NCI-H2107 treated with DMSO at 0.1 percent for 48 hours (cell line): ENCODE measurements around the gene DIS3L2.
"Not testable (repeated sequence)": the region's sequence is repeated elsewhere in the genome, so short reads cannot be mapped to it uniquely, and the experiment has no call there.

Source experiments
- DNase-seq: peaks from one replicate; lab custom pipeline; 2025; ENCODE audit not compliant: unreplicated experiment; lab: John Stamatoyannopoulos, UW

Gene DIS3L2

GRCh38 chr2:231928901-231929725, 32.4 kb upstream of the DIS3L2 start:
- DNase-seq: no peak

- DNase-seq: no peak
Observed at GRCh38 chr2:231929961-231930592, 31.4 kb upstream of the DIS3L2 start.

DNA sequence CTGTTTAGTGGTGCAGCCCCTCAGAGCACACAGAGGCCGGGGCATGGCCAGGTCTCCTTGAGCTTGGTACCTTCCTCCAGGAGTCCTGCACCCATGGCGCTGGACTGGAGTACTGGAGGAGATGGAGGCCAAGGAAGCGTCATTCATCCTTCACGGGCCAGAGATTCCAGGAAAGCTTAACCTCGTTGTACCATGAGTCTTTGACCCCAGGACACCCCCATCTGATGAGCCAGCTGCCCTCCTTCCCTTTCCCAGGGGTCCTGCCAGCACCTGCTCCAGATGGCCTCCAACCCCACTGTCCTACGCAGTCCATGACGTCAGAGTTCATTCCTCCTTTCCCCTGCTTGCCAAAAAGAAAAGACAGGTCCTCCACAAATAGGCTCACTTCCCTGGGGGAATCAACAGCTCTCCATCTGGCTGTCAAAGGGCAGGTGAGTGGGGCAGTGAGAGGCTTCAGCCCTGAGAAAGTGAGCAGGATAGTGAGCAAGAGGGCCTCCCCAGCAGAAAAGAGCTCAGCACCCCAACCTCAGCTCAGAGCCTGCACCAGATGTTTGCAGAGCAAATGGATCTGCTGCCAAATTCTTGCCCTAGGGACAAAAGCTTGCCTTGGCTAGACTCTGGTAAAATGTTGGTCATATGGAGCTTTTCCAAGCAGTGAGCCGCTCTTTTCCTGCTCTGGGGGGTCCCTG, 30.8 kb upstream of the DIS3L2 start:
- no peak for DNase-seq

GRCh38 chr2:231931481-231931915, 30.0 kb upstream of the DIS3L2 start:
- no peak for DNase-seq

- no peak for DNase-seq
Observed at GRCh38 chr2:231932711-231932970, 28.9 kb upstream of the DIS3L2 start.

GRCh38 chr2:231932985-231933915, 28.3 kb upstream of the DIS3L2 start:
- DNase-seq: no peak

- DNase-seq: peak; percentile 10
Observed at GRCh38 chr2:231933916-231934401, 27.6 kb upstream of the DIS3L2 start.

DNA sequence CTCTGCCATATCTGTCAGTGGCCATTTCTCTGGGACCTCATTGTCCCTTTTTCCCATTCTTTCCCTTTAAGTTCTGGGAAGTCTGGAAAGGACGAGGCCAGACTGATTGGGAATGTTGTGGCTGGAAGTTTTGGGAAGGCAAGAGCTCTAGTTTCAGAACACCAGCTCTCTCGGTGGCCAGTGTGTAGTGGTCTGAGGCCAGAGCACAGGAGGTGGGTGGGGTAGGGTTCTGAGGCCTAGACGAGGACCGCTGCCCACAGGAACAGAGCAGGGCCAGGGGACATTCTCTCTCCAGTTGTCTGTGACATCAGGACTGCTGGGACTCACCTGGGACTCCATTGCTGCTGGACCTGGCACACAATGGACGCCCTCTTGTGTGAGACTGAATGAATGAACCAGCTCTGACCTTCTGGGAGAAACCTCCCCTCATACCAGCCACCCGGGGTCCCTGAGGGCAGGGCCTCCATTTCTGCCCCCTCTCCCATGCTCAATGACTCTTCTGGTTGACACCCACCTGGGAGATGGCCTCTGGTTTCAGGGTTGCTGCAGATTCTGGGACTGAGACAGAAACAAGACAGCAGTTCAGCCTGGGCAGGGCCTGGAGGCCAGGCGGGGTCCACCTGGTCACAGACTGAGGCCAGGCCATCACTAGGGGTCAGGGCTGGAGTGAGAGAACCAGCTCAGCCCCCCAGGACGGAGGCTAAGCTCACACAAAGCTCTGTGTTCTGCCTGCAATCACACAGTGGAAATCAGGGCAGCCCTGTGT, 26.9 kb upstream of the DIS3L2 start:
- DNase-seq: no peak

DNA sequence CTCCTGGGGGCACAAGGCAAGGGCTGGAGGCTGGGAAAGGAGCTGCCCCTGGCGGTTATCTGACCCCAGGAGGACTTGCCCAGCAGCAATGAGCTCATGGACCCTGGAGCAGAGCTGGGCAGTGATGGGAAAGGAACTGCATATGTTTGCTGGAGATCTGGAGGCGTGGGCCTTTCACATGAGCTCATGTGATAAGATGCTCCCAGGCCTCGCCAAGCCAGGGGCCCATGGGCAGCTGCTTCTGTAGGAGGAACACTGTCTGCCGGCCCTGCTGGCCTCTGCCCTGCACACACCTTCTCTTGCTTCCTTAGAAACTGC, 26.3 kb upstream of the DIS3L2 start:
- no peak for DNase-seq

DNA sequence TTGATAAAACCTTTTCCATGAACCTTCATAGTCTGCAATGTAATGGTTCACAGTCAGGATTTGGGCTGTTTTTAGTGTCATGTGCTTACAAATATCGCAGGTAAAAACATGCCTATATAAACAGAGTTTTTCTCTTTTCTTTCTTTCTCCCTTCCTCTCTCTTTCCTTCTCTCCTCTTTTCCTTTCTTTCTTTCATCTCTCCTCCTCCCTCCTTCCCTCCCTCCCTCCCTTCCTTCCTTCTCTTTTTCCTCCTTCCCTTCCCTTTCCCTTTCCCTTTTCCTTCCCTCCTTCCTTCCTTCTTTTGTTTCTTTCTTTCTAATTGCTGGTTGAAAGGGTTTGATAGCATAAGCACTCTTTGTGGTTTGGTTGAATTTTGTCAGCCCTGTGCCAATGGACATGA, 25.7 kb upstream of the DIS3L2 start:
- no peak for DNase-seq

GRCh38 chr2:231936491-231936890, 25.0 kb upstream of the DIS3L2 start:
- DNase-seq: no peak

GRCh38 chr2:231937057-231937456, 24.5 kb upstream of the DIS3L2 start:
- DNase-seq: no peak

GRCh38 chr2:231939022-231939421, 22.5 kb upstream of the DIS3L2 start:
- no peak for DNase-seq

DNA sequence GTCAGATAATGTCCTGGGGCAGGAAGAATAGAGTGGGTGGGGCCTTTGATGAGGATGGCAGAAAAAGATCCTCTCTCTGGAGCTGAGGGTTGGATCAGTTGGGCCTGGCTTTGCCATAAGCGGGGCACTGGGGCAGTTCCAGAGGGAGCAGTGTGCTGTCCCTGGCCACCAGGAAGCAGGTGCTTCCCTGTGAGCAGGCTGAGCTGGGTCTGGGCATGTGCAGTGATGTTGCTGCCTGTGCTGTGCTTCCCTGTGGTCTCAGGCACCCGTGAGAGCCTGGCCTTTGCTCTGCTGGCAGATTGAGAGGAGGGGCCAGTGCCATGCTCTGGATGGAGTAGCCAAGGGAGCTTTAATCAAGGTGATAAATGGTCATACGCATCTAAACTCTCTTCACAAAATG, 20.7 kb upstream of the DIS3L2 start:
- DNase-seq: no peak

DNA sequence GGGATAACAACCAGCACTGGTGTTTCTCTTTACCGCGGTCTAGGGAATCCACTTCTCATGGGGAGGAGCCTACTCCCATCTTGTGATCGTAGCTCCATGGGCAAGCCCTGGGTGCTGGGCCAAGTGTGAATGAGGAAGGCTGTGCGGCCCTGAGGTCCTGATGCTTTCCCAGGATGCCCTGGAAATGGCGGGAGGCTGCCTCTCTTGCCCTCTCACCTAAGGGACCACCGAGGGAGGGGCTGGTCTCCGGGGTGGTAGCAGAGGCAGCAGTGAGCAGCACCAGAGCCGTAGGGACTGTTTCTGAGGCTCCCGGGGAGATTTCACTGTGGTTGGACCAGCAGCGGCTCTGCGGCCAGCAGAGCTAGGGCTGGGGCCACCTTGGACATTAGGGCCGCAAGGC, 19.8 kb upstream of the DIS3L2 start:
- DNase-seq: no peak

DNA sequence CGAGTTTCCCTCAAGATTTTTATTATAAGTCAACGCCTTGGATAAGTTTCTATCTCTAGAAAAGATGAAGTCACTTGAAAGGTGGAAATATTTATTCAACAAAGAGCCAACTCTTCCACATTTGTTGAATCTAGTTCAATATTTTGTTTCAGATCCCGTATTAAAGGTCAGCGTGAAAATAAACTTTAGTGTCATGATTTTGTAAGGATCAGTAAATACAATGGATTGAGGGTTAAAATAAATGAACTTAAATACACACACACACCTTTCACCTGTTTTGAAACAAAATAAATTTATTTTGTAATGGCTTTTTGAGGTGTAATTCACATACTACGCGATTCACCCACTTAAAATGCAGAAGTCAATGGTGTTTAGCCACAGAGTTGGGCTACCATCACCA, 19.3 kb upstream of the DIS3L2 start:
- DNase-seq: no peak

- no peak for DNase-seq
Observed at GRCh38 chr2:231946241-231946814, 15.2 kb upstream of the DIS3L2 start.

DNA sequence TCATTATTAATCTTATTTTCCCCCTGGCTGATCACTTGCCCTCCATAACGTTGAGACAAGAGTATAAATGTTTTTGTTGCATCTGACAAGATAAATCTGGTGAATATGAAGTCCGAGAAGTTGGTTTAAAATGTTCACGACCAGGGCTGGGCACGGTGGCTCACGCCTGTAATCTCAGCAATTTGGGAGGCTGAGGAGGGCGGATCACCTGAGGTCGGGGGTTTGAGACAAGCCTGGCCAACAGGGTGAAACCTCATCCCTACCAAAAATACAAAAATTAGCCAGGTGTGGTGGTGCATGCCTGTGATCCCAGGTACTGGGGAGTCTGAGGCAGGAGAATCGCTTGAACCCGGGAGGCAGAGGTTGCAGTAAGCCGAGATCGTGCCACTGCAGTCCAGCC, 14.4 kb upstream of the DIS3L2 start:
- not testable (repeated sequence) for DNase-seq

DNA sequence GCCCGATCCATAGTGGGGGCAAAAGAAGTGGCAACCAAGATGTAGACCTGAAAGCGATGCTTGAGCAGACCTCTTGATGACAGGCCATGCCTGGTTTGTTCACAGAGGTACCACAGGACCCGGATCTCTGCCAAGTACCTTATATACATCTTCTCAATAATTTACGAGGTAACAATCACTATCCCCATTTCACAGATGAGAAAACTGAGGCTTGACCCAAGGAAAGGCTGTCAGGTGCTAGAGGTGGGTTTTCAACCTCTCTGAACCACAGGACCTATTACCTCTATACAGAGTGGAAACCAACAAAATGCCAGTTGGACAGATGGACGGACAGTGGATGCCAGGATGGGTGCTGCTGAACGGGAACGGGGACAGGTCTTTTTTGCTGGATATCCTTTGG, 13.8 kb upstream of the DIS3L2 start:
- DNase-seq: no peak

DNA sequence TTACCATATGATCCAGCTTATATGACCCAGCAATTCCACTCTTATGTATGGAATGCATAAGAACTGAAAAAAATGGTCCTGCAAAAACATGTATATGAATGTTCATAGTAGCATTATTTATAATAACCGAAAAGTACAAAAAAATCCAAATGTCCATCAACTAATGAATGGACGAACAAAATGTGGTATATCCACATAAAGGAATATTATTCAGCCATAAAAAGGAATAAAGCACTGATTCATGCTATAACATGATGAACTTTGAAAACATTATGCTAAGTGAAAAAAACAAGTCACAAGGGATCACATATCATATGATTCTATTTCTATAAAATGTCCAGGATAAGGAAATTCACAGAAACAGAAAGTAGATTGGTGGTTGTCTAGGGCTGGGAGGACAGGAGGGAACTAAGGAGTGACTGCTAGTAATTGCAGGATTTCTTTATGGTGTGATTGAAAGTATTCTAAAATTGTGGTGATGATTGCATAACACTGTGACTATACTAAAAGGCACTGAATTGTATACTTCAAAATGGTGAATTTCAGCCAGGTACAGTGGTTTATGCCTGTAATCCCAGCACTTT, 10.0 kb upstream of the DIS3L2 start:
- no peak for DNase-seq
